Activated CD8-positive, alpha-beta memory T cell treated with anti-CD3 and anti-CD28 coated beads for 4 hours (primary cell): ENCODE data around the gene PXK.
"Not testable (repeated sequence)": the region's sequence is repeated elsewhere in the genome, so short reads cannot be mapped to it uniquely, and the experiment has no call there.

Experiments used
- DNase-seq, 2 donors: peaks; one replicate each; pipeline ENCODE4 v3.0.0-alpha.2; 2020; ENCODE audit warnings: low read depth in 2 of 2

The PXK gene

GRCh38 chr3:58332575-58333188 lies at the start of gene PXK:
PXK (plus strand) TSS chr3:58332892; CDS start chr3:58332989, 97 bp downstream.
- DNase-seq: peak; percentile 47 to 55

DNA sequence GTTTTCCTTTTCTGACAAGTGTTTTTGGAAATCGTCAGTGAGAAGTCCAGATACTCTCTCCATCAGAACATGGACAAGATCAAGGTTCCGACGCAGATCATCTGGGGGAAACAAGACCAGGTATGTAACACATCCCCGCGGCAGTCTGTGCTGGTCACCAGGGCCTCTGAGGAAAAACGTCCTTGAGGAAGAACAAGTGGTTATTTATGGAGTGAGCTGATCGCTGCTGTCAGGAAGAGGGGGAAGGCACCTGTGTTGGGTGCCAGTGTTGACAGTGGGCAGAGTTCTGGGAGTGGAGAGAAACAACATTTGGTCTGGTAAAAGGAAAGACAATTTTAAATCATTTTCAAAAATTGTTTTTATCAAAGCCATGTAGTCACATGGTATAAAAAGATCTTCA lies 47.4 kb upstream of the PXK start:
- DNase-seq: no peak

DNA sequence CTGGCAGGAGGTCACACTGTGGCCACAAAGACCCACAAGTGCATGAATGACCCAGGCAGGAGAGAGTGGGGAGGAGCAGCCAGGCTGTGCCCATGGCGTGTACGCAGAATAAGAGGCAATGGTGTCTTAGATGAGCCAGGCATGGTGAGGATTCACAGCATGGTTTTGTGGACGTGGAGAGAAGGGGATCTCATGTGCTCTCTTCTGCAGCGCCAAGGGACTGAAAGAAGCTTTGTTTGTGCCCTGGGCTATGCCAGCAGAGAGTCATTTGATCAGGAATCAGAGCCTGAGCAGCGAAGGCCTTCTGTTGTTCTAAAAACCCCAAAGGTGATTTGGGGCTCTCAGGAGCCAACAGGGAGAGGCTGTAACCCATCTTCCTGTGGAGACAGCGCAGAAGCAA lies 45.3 kb upstream of the PXK start:
- no peak for DNase-seq

DNA sequence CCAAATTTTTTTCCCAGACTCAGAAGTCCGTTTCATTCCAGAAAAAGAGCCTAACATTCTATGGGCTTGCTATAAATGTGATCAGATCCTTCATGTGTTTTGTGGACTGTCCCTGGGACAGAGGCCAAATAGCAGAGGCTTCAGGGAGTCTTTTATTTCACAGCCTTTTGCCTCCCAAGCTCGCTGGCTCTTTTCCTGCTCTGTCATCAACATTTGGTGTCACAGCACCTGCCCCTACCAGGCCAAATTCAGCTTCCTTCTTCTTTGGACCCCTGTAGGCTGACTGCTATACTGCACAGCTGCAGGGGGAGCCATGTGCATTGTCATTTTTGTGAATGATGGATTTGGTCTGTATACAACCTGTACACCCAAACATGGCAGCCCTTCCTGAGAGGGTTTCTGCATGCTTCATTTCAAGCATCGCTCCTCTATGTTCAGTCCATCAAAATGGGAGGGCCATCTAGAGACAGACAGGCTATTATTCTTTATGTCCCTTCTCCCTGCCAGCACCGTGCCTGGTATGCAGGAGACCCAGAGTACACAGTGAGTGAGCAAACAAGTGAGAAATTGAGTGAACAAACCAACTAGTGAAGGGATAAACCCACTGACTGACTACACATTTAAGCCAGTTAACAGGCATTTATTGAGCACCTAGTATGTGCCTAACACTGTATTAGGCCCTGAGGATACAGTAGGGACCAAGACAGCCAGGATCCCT lies 44.5 kb upstream of the PXK start:
- no peak for DNase-seq

- not testable (repeated sequence) for DNase-seq
Measured at GRCh38 chr3:58288964-58289613, 43.6 kb upstream of the PXK start.

GRCh38 chr3:58290446-58290845 lies 42.2 kb upstream of the PXK start:
- not testable (repeated sequence) for DNase-seq

- no peak for DNase-seq
Measured at GRCh38 chr3:58291671-58292338, 40.9 kb upstream of the PXK start.

GRCh38 chr3:58292866-58293265 lies 39.8 kb upstream of the PXK start:
- no peak for DNase-seq

DNA sequence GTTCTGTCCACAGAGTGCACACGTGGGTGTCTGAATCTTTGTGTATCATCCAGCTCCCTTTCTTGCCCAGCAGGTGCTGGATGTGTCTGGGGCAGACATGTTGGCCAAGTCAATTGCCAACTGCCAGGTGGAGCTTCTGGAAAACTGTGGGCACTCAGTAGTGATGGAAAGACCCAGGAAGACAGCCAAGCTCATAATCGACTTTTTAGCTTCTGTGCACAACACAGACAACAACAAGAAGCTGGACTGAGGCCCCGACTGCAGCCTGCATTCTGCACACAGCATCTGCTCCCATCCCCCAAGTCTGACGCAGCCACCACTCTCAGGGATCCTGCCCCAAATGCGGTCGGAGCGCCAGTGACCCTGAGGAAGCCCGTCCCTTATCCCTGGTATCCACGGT lies 39.2 kb upstream of the PXK start:
- no peak for DNase-seq

DNA sequence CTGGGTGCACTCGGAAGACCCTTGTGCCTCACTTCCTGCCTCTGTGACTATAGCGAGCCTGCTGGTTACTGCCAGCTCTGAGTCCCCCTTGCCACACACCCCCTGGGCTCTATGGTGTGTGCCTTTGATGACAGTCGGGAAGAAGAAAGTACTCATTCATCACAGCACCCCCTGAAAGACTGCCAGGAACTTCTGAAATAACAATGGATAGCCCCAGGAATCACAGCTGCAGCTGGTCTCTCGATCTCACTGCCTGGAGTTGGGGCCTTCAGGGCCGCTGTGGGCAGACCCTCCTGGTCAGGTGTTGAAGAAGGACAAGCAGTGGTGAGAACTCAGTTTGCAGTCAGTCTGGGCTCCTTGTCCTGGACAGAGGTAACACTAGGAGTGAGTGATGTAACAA lies 36.4 kb upstream of the PXK start:
- DNase-seq: no peak

DNA sequence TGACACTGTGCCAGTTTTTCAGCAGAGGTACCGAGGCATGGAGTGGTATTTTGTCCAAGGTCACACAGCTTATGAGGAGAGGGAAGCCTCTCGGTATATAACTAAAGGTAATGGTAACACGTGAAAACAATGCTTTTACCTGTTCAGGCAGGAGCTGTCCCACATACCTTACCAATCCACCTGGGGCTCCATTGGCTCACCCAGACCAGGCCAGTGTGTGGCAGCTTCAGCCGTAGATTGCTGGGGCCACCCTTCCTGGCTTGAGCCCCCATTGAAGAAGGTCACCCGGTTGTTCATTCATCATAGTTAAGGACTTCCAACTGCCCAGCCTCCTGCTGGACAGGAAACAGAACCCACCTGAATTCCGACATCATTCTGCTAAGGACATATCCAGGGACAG lies 35.8 kb upstream of the PXK start:
- no peak for DNase-seq

GRCh38 chr3:58298190-58298589 lies 34.5 kb upstream of the PXK start:
- DNase-seq: no peak

GRCh38 chr3:58299075-58299474 lies 33.6 kb upstream of the PXK start:
- DNase-seq: no peak

DNA sequence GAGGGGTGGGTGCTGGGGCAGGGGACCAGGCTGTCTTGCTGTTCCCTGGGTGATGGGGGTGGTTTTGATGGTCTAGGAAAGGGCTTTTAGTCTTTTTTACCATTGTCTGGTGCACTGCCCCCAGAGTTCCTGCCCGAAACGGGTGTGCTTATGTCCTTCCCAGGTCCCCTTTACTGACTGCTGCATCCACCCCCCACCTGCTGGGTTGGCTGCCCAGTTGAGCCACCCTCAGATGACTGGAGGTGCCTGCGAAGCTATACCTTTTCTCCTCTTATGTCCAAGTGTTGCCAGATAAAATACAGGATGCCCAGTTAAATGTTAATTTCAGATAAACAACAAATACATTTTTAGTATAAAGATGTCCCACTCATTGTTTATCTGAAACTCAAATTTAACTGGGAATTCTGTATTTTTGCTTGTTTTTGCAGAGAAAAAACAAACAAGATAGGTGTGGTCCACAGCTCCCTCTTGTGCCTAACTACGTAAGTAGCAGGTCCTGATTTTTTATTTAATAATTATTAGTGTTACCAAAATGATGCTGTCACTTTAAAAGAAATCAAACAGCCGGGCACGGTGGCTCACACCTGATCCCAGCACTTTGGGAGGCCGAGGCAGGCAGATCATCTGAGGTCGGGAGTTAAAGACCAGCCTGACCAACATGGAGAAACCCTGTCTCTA lies 32.7 kb upstream of the PXK start:
- DNase-seq: no peak

GRCh38 chr3:58305882-58306711 lies 26.6 kb upstream of the PXK start, which contains the start of the genes HTD2 and RPP14:
HTD2 (plus strand) TSS chr3:58306520; CDS start chr3:58317614, 11,094 bp downstream.
RPP14 (plus strand) TSS chr3:58306245; CDS start chr3:58310330, 4,085 bp downstream.
- peak; percentile 96 to 99 for DNase-seq

- no peak for DNase-seq
Measured at GRCh38 chr3:58307639-58308215, 25.0 kb upstream of the PXK start.

DNA sequence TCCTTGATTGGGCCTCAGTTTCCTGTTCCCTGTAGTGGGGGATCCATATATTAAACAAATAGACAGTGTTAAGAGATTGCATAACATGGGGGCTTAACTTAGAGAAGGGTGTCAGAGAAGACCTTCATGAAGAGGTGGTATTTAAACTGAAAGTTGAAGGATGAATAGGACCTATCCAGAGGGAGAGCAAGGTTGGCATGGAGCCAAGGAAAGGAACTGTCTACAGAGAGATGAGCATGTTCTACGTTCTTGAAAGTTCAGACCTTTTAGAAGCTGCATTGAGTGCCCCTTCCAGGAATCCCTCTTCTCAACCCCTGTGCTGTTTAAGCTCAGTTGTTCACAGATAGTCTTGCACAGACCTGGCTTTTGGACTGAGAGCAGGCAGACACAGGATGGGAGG lies 24.0 kb upstream of the PXK start:
- no peak for DNase-seq

GRCh38 chr3:58317811-58318210 lies 14.9 kb upstream of the PXK start:
- DNase-seq: no peak

DNA sequence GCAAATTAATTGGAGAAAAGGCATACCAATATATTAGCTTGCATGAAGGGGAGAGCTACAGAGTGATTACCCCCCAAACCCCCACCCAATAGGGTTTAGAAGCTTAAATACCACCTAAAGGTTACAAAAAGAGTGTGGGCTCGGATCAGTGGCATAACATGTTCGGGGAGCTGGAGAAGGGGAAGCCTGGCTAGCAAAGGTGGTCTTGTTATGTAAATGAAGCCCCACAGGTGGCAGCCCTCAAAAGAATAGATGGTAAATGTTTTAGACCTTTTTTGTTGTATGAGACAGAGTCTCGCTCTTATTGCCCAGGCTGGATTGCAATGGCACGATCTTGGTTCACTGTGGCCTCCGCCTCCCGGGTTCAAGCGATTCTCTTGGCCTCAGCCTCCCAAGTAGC lies 10.9 kb upstream of the PXK start:
- no peak for DNase-seq

GRCh38 chr3:58322793-58323192 lies 9.9 kb upstream of the PXK start:
- no peak for DNase-seq
